IMR-90 (cell line): Measurements from ENCODE around the gene OTUD6A. TPM values are rescaled to one million over a fixed set of nuclear protein-coding genes. Genes with fewer than 3 reads are reported as not detected.

ENCODE experiments used
- ATAC-seq: fragments of 200-7000 bp; cut with Tn5 transposase; 2 replicates; pipeline ENCODE4 v1.9.1; 2020; ENCODE audit warnings: low read depth, mild to moderate bottlenecking, moderate library complexity
- BruUV-seq: library from RNA; stranded (reverse); fragments of 400-500 nt; replicated peaks from 2 replicates; lab custom pipeline; 2021; lab: Mats Ljungman, UMichigan
- CTCF ChIA-PET: fragments of 300-600 bp; formaldehyde crosslinking; extraction: SDS; loops from one replicate; lab custom pipeline; 2021; ENCODE audit warnings: antibody characterized with exemption; lab: Yijun Ruan, JAX
- POLR2A ChIA-PET: fragments of 300-600 bp; sonication (Branson Sonifier 250); formaldehyde crosslinking; loops from one replicate; lab custom pipeline; 2022; ENCODE audit warnings: antibody characterized with exemption; ENCODE audit not compliant: unreplicated experiment; lab: Charles Lee
- DNase-seq: peaks from one replicate; pipeline ENCODE4 v3.0.0; 2013
- H2AFZ ChIP-seq: replicated peaks from 2 replicates; pipeline ENCODE3; 2013; ENCODE audit warnings: low read length, mild to moderate bottlenecking; ENCODE audit not compliant: poor library complexity
- H2AK5ac ChIP-seq: 2 replicates; pipeline ENCODE4 v1.6.1; 2013; ENCODE audit warnings: low read depth, low read length, inconsistent platforms
- H2AK9ac ChIP-seq: replicated peaks from 2 replicates; pipeline ENCODE3; 2013; ENCODE audit warnings: mild to moderate bottlenecking, low read depth, low read length, moderate library complexity; ENCODE audit not compliant: poor library complexity
- H2BK120ac ChIP-seq: 2 replicates; pipeline ENCODE4 v1.6.1; 2013; ENCODE audit warnings: low read depth, low read length, inconsistent platforms
- H2BK15ac ChIP-seq: 3 replicates; pipeline ENCODE4 v1.6.1; 2013; ENCODE audit warnings: low read depth, low read length, inconsistent platforms
- H2BK20ac ChIP-seq: 2 replicates; pipeline ENCODE4 v1.6.1; 2013; ENCODE audit warnings: low read depth, mild to moderate bottlenecking, inconsistent platforms, low read length, moderate library complexity
- H2BK5ac ChIP-seq: 2 replicates; pipeline ENCODE4 v1.6.1; 2013; ENCODE audit warnings: mild to moderate bottlenecking, low read depth, low read length, inconsistent platforms; ENCODE audit not compliant: poor library complexity, severe bottlenecking
- H3K14ac ChIP-seq: replicated peaks from 2 replicates; pipeline ENCODE4 v1.6.1; 2013; ENCODE audit warnings: low read depth, low read length, inconsistent platforms
- H3K18ac ChIP-seq: 2 replicates; pipeline ENCODE4 v1.6.1; 2013; ENCODE audit warnings: low read depth, low read length, control low read depth
- H3K23ac ChIP-seq: 2 replicates; pipeline ENCODE4 v1.6.1; 2013; ENCODE audit warnings: low read depth, low read length, inconsistent platforms
- H3K27ac ChIP-seq: 2 replicates; pipeline ENCODE4 v1.5.1; 2013; ENCODE audit warnings: mild to moderate bottlenecking, control low read depth, low read length; ENCODE audit not compliant: insufficient read depth
- H3K27me3 ChIP-seq: 2 replicates; pipeline ENCODE4 v1.6.1; 2013; ENCODE audit warnings: low read length; ENCODE audit not compliant: control insufficient read depth, insufficient read depth
- H3K36me3 ChIP-seq: 2 replicates; pipeline ENCODE4 v1.6.1; 2013; ENCODE audit warnings: low read length, mixed read lengths; ENCODE audit not compliant: control insufficient read depth, insufficient read depth
- H3K4ac ChIP-seq: 2 replicates; pipeline ENCODE4 v1.6.1; 2013; ENCODE audit warnings: low read depth, low read length, inconsistent platforms
- H3K4me1 ChIP-seq: 2 replicates; pipeline ENCODE4 v1.6.1; 2013; ENCODE audit warnings: low read length, mixed read lengths; ENCODE audit not compliant: control insufficient read depth, insufficient read depth
- H3K4me2 ChIP-seq: 2 replicates; pipeline ENCODE4 v1.6.1; 2013; ENCODE audit warnings: low read depth, mild to moderate bottlenecking, control low read depth, low read length, moderate library complexity
- H3K4me3 ChIP-seq: 2 replicates; pipeline ENCODE4 v1.5.1; 2013; ENCODE audit warnings: low read depth, mild to moderate bottlenecking, control low read depth, low read length, moderate library complexity; ENCODE audit not compliant: insufficient read depth
- H3K56ac ChIP-seq: 2 replicates; pipeline ENCODE4 v1.6.1; 2013; ENCODE audit warnings: low read length, inconsistent platforms; ENCODE audit not compliant: insufficient read depth; ENCODE audit errors: extremely low read depth
- H3K79me1 ChIP-seq, 2 experiments: 2 replicates each; pipeline ENCODE4 v1.6.1; 2013; ENCODE audit warnings: low read length in 2 of 2, inconsistent platforms in 1 of 2, low read depth in 1 of 2
- H3K9ac ChIP-seq: 2 replicates; pipeline ENCODE4 v1.6.1; 2013; ENCODE audit warnings: low read depth, low read length, control low read depth
- H3K9me1 ChIP-seq: 2 replicates; pipeline ENCODE4 v1.6.1; 2013; ENCODE audit warnings: low read length, inconsistent platforms; ENCODE audit not compliant: insufficient read depth
- H3K9me3 ChIP-seq: 2 replicates; pipeline ENCODE4 v1.6.1; 2013; ENCODE audit warnings: low read length; ENCODE audit not compliant: control insufficient read depth, insufficient read depth
- H4K20me1 ChIP-seq: 2 replicates; pipeline ENCODE4 v1.6.1; 2013; ENCODE audit warnings: low read length, inconsistent platforms; ENCODE audit not compliant: insufficient read depth
- H4K5ac ChIP-seq: 2 replicates; pipeline ENCODE4 v1.6.1; 2013; ENCODE audit warnings: mild to moderate bottlenecking, low read depth, low read length, control low read depth
- H4K8ac ChIP-seq, 2 experiments: 2 replicates each; pipeline ENCODE4 v1.6.1; 2013; ENCODE audit warnings: low read depth in 2 of 2, low read length in 2 of 2, control low read depth in 1 of 2, inconsistent platforms in 1 of 2
- H4K91ac ChIP-seq: 2 replicates; pipeline ENCODE4 v1.6.1; 2013; ENCODE audit warnings: low read depth, low read length, inconsistent platforms; ENCODE audit not compliant: insufficient read depth
- BHLHE40 ChIP-seq: fragments of 150-350 bp; IDR thresholded peaks from 2 replicates; pipeline ENCODE4 v1.6.1; 2016; ENCODE audit warnings: mild to moderate bottlenecking, low read depth, low read length
- FOS ChIP-seq: fragments of 150-350 bp; IDR thresholded peaks from 2 replicates; pipeline ENCODE4 v1.6.1; 2016; ENCODE audit warnings: low read depth, low read length
- RAD21 ChIP-seq: IDR thresholded peaks from 2 replicates; pipeline ENCODE4 v1.6.1; 2012; ENCODE audit warnings: low read length, improper control_type of control experiment
- RCOR1 ChIP-seq: IDR thresholded peaks from 2 replicates; pipeline ENCODE4 v1.6.1; 2012; ENCODE audit warnings: mild to moderate bottlenecking, low read length, improper control_type of control experiment; ENCODE audit not compliant: insufficient replicate concordance
- RFX5 ChIP-seq: IDR thresholded peaks from 2 replicates; pipeline ENCODE4 v1.8.0; 2012; ENCODE audit warnings: low read depth, mild to moderate bottlenecking, low read length, moderate library complexity
- WGBS, 2 experiments: methylation state at CpG; one replicate each; pipeline versions ENCODE4 v1.1.5 to v1.1.7; 2013; ENCODE audit warnings: missing lambda C conversion rate in 2 of 2; ENCODE audit not compliant: insufficient read length in 1 of 2; ENCODE audit errors: extremely low coverage in 2 of 2; 5-methylcytosine and 5-hydroxymethylcytosine counted together
- dilution Hi-C: fragments of 300-500 bp; cut with HindIII; formaldehyde crosslinking; loops from one replicate; pipeline ENCODE4 v1.14.3; 2018; ENCODE audit warnings: low sequenced_read_pairs; ENCODE audit not compliant: unreplicated experiment
- in situ Hi-C: fragments of 300-500 bp; cut with MboI; formaldehyde crosslinking; loops from 3 replicates; pipeline ENCODE4 v1.14.3; 2019; ENCODE audit warnings: low sequenced_read_pairs, inconsistent platforms, mixed read lengths
- intact Hi-C: fragments of 100-400 bp; cut with micrococcal nuclease; formaldehyde crosslinking; loops from 2 replicates; pipeline ENCODE4 v1.10.0; 2022
- polyA plus RNA-seq, 3 experiments: library from polyadenylated mRNA; depleted of rRNA; stranded (reverse); fragments of >200 nt; gene quantifications; 2 replicates each; pipeline ENCODE4 v1.2.3, GENCODE V29; 2012; ENCODE audit warnings: low replicate concordance in 1 of 3
- total RNA-seq: library from RNA; depleted of rRNA; stranded (reverse); fragments of >200 nt; gene quantifications from 2 replicates; pipeline ENCODE4 v1.2.3, GENCODE V29; 2012
- TF ChIP-seq, protein P1 (sequence below): conservative IDR thresholded peaks from 2 replicates; pipeline ENCODE4 v1.5.1; 2012; ENCODE audit warnings: mild to moderate bottlenecking, low read depth, low read length, improper control_type of control experiment
- TF ChIP-seq, protein P2 (sequence below): fragments of 150-350 bp; IDR thresholded peaks from 2 replicates; pipeline ENCODE4 v1.6.1; 2016; ENCODE audit warnings: low read depth, mild to moderate bottlenecking, low read length, moderate library complexity, borderline replicate concordance

The OTUD6A gene
- total and polyA plus RNA-seq, 2 of the 4 experiments (the other 2 are of a cell fraction), result not detected

DNA sequence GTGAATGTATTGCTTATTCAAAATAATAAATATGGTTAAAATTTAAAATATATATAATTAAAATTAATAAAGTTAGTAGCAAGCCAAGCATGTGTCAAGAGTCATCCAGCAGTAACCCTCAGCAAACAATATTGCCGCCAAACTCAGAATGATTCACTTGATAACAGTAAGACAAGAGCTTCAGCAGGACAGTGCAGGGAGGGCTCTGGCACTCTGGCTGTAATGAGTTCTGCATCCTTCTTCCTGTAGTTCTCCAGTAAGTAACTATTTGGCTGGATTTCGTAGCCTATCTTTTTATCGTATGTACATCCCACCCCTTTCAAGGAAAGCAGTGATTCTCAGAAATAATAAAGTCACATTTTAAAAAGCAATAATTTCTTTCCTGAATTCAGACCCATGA, 17.6 kb downstream of the OTUD6A start:
- H3K36me3 ChIP-seq, result no peaks in the 10 kb centered on the region
- no peak overlapping the region for H3K56ac ChIP-seq
- H2BK120ac ChIP-seq, result no peak overlapping the region
- H4K8ac ChIP-seq, result no peak overlapping the region
- H3K18ac ChIP-seq, result no peak overlapping the region
- no peak overlapping the region for H4K91ac ChIP-seq
- ChIA-PET CTCF (no interaction called here), POLR2A (no interaction called here)
- no peak overlapping the region for H2BK5ac ChIP-seq
- H3K9me1 ChIP-seq, result no peaks in the 10 kb centered on the region
- no peak overlapping the region for H2AK5ac ChIP-seq
- no TSS peak for BruUV-seq
- ATAC-seq (no peak), DNase-seq (no peak)
- H3K4ac ChIP-seq, result no peak overlapping the region
- H3K14ac ChIP-seq, result no peak overlapping the region
- no peak overlapping the region for H2AFZ ChIP-seq
- no peaks in the 10 kb centered on the region for H3K79me1 ChIP-seq
- peaks cover 3% of the 10 kb centered on the region; the same call in 1 of the 2 replicates for H3K9me3 ChIP-seq
- H3K4me1 ChIP-seq, result no peaks in the 10 kb centered on the region
- H4K5ac ChIP-seq, result no peak overlapping the region
- H3K4me2 ChIP-seq, result no peak overlapping the region
- no peak overlapping the region for H2AK9ac ChIP-seq
- no peak overlapping the region for H3K9ac ChIP-seq
- in situ Hi-C loops (no loop called here), intact Hi-C loops (no loop called here), dilution Hi-C loops (no loop called here)
- H3K27me3 ChIP-seq, result peaks cover 11% of the 10 kb centered on the region
- no peak overlapping the region for H3K4me3 ChIP-seq
- no peaks in the 10 kb centered on the region for H4K20me1 ChIP-seq
- TF ChIP-seq RFX5 (no peak), RAD21 (no peak), RCOR1 (no peak), BHLHE40 (no peak), FOS (no peak)
- TF ChIP-seq, protein P1, sequence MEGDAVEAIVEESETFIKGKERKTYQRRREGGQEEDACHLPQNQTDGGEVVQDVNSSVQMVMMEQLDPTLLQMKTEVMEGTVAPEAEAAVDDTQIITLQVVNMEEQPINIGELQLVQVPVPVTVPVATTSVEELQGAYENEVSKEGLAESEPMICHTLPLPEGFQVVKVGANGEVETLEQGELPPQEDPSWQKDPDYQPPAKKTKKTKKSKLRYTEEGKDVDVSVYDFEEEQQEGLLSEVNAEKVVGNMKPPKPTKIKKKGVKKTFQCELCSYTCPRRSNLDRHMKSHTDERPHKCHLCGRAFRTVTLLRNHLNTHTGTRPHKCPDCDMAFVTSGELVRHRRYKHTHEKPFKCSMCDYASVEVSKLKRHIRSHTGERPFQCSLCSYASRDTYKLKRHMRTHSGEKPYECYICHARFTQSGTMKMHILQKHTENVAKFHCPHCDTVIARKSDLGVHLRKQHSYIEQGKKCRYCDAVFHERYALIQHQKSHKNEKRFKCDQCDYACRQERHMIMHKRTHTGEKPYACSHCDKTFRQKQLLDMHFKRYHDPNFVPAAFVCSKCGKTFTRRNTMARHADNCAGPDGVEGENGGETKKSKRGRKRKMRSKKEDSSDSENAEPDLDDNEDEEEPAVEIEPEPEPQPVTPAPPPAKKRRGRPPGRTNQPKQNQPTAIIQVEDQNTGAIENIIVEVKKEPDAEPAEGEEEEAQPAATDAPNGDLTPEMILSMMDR, result no peak
- TF ChIP-seq, protein P2, sequence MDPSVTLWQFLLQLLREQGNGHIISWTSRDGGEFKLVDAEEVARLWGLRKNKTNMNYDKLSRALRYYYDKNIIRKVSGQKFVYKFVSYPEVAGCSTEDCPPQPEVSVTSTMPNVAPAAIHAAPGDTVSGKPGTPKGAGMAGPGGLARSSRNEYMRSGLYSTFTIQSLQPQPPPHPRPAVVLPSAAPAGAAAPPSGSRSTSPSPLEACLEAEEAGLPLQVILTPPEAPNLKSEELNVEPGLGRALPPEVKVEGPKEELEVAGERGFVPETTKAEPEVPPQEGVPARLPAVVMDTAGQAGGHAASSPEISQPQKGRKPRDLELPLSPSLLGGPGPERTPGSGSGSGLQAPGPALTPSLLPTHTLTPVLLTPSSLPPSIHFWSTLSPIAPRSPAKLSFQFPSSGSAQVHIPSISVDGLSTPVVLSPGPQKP, result no peak
- H2BK15ac ChIP-seq, result no peak overlapping the region
- WGBS, 2 experiments, result 80% methylated on average over 2 of the region's 3 CpGs; no CpG with 5 or more reads in 1 of the 2 experiments
- no peak overlapping the region for H3K27ac ChIP-seq
- no peak overlapping the region for H2BK20ac ChIP-seq
- no peak overlapping the region for H3K23ac ChIP-seq
